HG03575 (cell line): ENCODE data around the gene DAP3.
"Not testable (repeated sequence)": the region's sequence is repeated elsewhere in the genome, so short reads cannot be mapped to it uniquely, and the experiment has no call there.

ENCODE experiments used
- ATAC-seq: cut with Tn5 transposase; IDR thresholded peaks from one replicate; pipeline ENCODE4 v1.9.1; 2021; ENCODE audit not compliant: unreplicated experiment, insufficient number of reproducible peaks, low FRiP score; ENCODE audit errors: extremely low read depth

DAP3 gene

GRCh38 chr1:155678992-155679391 is 9.9 kb upstream of the DAP3 start:
- ATAC-seq: not testable (repeated sequence)

- no peak for ATAC-seq
Observed at GRCh38 chr1:155680531-155680930, 8.4 kb upstream of the DAP3 start.

GRCh38 chr1:155681776-155682175 is 7.1 kb upstream of the DAP3 start:
- ATAC-seq: no peak

- not testable (repeated sequence) for ATAC-seq
Observed at GRCh38 chr1:155687705-155688323, 1.1 kb upstream of the DAP3 start.

- ATAC-seq: no peak
Observed at GRCh38 chr1:155688324-155689080, 389 bp upstream of the DAP3 start, which contains the start of gene YY1AP1. TSS of gene YY1AP1 (minus strand) at chr1:155688774. CDS start at chr1:155680436, 8,338 bp downstream.

GRCh38 chr1:155691992-155692528 is 3.2 kb downstream of the DAP3 start:
- no peak for ATAC-seq

- no peak for ATAC-seq
Observed at GRCh38 chr1:155694167-155694566, 5.3 kb downstream of the DAP3 start.

GRCh38 chr1:155695072-155695471 is 6.2 kb downstream of the DAP3 start:
- no peak for ATAC-seq

GRCh38 chr1:155695608-155696007 is 6.7 kb downstream of the DAP3 start:
- ATAC-seq: no peak

GRCh38 chr1:155696524-155696923 is 7.6 kb downstream of the DAP3 start:
- no peak for ATAC-seq

GRCh38 chr1:155697046-155697445 is 8.2 kb downstream of the DAP3 start:
- ATAC-seq: no peak

GRCh38 chr1:155697616-155698015 is 8.7 kb downstream of the DAP3 start:
- ATAC-seq: not testable (repeated sequence)

- no peak for ATAC-seq
Observed at GRCh38 chr1:155698382-155699038, 9.6 kb downstream of the DAP3 start.

- not testable (repeated sequence) for ATAC-seq
Observed at GRCh38 chr1:155699062-155699461, 10.2 kb downstream of the DAP3 start.

- not testable (repeated sequence) for ATAC-seq
Observed at GRCh38 chr1:155701675-155702074, 12.8 kb downstream of the DAP3 start.

- ATAC-seq: no peak
Observed at GRCh38 chr1:155703216-155703615, 14.3 kb downstream of the DAP3 start.

GRCh38 chr1:155704414-155704813 is 15.5 kb downstream of the DAP3 start:
- ATAC-seq: not testable (repeated sequence)

- ATAC-seq: no peak
Observed at GRCh38 chr1:155706139-155706538, 17.2 kb downstream of the DAP3 start.

GRCh38 chr1:155709391-155709790 is 20.5 kb downstream of the DAP3 start:
- ATAC-seq: no peak

GRCh38 chr1:155711457-155711856 is 22.6 kb downstream of the DAP3 start:
- ATAC-seq: not testable (repeated sequence)
